ENCODE measurements around the gene GALNT12. TPM values are rescaled to one million over a fixed set of nuclear protein-coding genes. Genes with fewer than 3 reads are reported as not detected.

The GALNT12 gene
- total and polyA plus RNA-seq, 2 donors (not counting 1 experiment from before 2014, with no cell fraction given), result 3.2 to 4.5 TPM

DNA sequence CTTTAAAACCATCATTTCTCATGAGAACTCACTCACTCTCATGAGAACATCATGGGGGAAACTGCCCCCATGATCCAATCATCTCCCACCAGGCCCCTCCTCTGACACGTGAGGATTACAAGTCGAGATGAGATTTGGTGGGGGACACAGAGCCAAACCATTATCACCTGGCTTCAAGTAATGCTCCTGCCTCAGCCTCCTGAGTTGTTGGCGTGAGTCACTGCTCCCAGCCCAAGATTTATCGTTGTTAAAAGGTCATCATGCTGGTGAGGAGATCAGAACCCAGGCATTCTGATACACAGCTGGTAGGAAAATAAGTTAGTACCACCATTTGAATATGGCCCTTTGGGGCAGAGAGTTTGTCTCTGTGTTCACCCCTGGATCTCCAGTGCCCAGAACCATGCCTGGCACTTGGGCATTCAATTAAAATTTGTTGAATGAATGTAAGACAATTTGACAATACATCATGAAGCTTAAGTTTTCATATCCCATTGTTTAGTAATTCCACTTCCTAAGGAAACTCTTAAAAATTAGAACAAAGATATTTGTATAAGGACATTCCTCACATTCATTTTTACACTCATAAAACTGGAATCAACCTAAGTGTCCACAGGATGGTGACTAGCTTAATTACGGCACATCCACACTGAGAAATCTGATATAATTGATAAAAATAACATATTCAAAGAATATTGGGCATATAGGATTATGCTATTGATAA is 78.3 kb downstream of the GALNT12 start:
- Mint-ChIP-seq H3K4me3 (no peak overlapping the region), H3K4me1 (no peaks in the 10 kb centered on the region), H3K27me3 (peaks cover 45% of the 10 kb centered on the region), H3K9me3 (ENCODE audit: insufficient read depth) (no peaks in the 10 kb centered on the region), H3K27ac (no peak overlapping the region)
- no peaks in the 10 kb centered on the region for H3K79me2 ChIP-seq (ENCODE audit: control insufficient read depth, insufficient read depth, low read length)
- WGBS (ENCODE audit: insufficient coverage), result 100% methylated on average over 2 of the region's 5 CpGs
- ATAC-seq (ENCODE audit: low read depth), result no peak
- ChIA-PET CTCF (no interaction called here), POLR2A (no interaction called here)
- no peaks in the 10 kb centered on the region for H3K9me3 ChIP-seq (ENCODE audit: control extremely low read depth in 1 of 3, control insufficient read depth in 2 of 3, insufficient read depth in 1 of 3, low read length in 2 of 3)
- intact Hi-C loops (cut with micrococcal nuclease), result no loop called here
- H4K20me1 ChIP-seq (ENCODE audit: control insufficient read depth, insufficient read depth, low read length, poor library complexity, severe bottlenecking), result no peaks in the 10 kb centered on the region
- no peaks in the 10 kb centered on the region for H3K4me1 ChIP-seq (ENCODE audit: control insufficient read depth in 2 of 2, insufficient read depth in 2 of 2, low read length in 2 of 2)
- H3K36me3 ChIP-seq (replicated peaks in 1 of 2; ENCODE audit: control extremely low read depth in 1 of 2, control insufficient read depth in 1 of 2, extremely low read depth in 1 of 2, insufficient read depth in 2 of 2, low read length in 1 of 2), result no peaks in the 10 kb centered on the region
- H3K4me2 ChIP-seq (replicated peaks; ENCODE audit: low read depth, low read length, poor library complexity, severe bottlenecking), result no peak overlapping the region
- H3K9ac ChIP-seq (ENCODE audit: low read length), result no peak overlapping the region
- H2AFZ ChIP-seq (ENCODE audit: insufficient read depth, low read depth, low read length, poor library complexity, severe bottlenecking), result no peak overlapping the region
- H3K4me3 ChIP-seq (ENCODE audit: control extremely low read depth in 1 of 5, extremely low read depth in 1 of 5, insufficient read depth in 1 of 5, low read depth in 2 of 5, low read length in 4 of 5), result no peak overlapping the region
- TF ChIP-seq, protein P1, sequence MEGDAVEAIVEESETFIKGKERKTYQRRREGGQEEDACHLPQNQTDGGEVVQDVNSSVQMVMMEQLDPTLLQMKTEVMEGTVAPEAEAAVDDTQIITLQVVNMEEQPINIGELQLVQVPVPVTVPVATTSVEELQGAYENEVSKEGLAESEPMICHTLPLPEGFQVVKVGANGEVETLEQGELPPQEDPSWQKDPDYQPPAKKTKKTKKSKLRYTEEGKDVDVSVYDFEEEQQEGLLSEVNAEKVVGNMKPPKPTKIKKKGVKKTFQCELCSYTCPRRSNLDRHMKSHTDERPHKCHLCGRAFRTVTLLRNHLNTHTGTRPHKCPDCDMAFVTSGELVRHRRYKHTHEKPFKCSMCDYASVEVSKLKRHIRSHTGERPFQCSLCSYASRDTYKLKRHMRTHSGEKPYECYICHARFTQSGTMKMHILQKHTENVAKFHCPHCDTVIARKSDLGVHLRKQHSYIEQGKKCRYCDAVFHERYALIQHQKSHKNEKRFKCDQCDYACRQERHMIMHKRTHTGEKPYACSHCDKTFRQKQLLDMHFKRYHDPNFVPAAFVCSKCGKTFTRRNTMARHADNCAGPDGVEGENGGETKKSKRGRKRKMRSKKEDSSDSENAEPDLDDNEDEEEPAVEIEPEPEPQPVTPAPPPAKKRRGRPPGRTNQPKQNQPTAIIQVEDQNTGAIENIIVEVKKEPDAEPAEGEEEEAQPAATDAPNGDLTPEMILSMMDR (IDR thresholded peaks at IDR 0.05), result no peak
- no peak for TF ChIP-seq EZH2 (IDR thresholded peaks at IDR 0.05; ENCODE audit: borderline replicate concordance, insufficient read depth, low read depth, low read length, poor library complexity, severe bottlenecking)
- no peak for DNase-seq
- H3K27me3 ChIP-seq (replicated peaks in 1 of 4; ENCODE audit: control extremely low read depth in 1 of 4, control insufficient read depth in 3 of 4, insufficient read depth in 4 of 4, low read length in 3 of 4), result peaks cover 0 to 8% (median 3%) of the 10 kb centered on the region in 4 experiments
- no peak overlapping the region for H3K27ac ChIP-seq (ENCODE audit: low read length in 2 of 2)

GRCh38 chr9:98886691-98887229 is 79.3 kb downstream of the GALNT12 start:
- Mint-ChIP-seq H3K4me1 (no peaks in the 10 kb centered on the region), H3K9me3 (ENCODE audit: insufficient read depth) (peaks cover under 1% of the 10 kb centered on the region), H3K27ac (no peak overlapping the region), H3K27me3 (peaks cover 38% of the 10 kb centered on the region), H3K4me3 (no peak overlapping the region)
- ChIA-PET POLR2A (no interaction called here), CTCF (no interaction called here)
- TF ChIP-seq EZH2 (IDR thresholded peaks at IDR 0.05; ENCODE audit: borderline replicate concordance, insufficient read depth, low read depth, low read length, poor library complexity, severe bottlenecking), result no peak
- TF ChIP-seq, protein P1 (IDR thresholded peaks at IDR 0.05), result no peak
- no peak overlapping the region for H3K9ac ChIP-seq (ENCODE audit: low read length)
- DNase-seq (no peak), ATAC-seq (ENCODE audit: low read depth) (no peak)
- intact Hi-C loops (cut with micrococcal nuclease), result no loop called here
- no peak overlapping the region for H3K4me3 ChIP-seq (ENCODE audit: control extremely low read depth in 1 of 5, extremely low read depth in 1 of 5, insufficient read depth in 1 of 5, low read depth in 2 of 5, low read length in 4 of 5)
- H3K27me3 ChIP-seq (replicated peaks in 1 of 4; ENCODE audit: control extremely low read depth in 1 of 4, control insufficient read depth in 3 of 4, insufficient read depth in 4 of 4, low read length in 3 of 4), result peaks cover 0 to 6% (median 3%) of the 10 kb centered on the region in 4 experiments
- H3K79me2 ChIP-seq (ENCODE audit: control insufficient read depth, insufficient read depth, low read length), result no peaks in the 10 kb centered on the region
- WGBS (ENCODE audit: insufficient coverage), result 58% methylated on average over 4 of the region's 6 CpGs
- no peak overlapping the region for H3K4me2 ChIP-seq (replicated peaks; ENCODE audit: low read depth, low read length, poor library complexity, severe bottlenecking)
- no peaks in the 10 kb centered on the region for H3K4me1 ChIP-seq (ENCODE audit: control insufficient read depth in 2 of 2, insufficient read depth in 2 of 2, low read length in 2 of 2)
- H4K20me1 ChIP-seq (ENCODE audit: control insufficient read depth, insufficient read depth, low read length, poor library complexity, severe bottlenecking), result no peaks in the 10 kb centered on the region
- no peaks in the 10 kb centered on the region for H3K9me3 ChIP-seq (ENCODE audit: control extremely low read depth in 1 of 3, control insufficient read depth in 2 of 3, insufficient read depth in 1 of 3, low read length in 2 of 3)
- no peak overlapping the region for H2AFZ ChIP-seq (ENCODE audit: insufficient read depth, low read depth, low read length, poor library complexity, severe bottlenecking)
- H3K36me3 ChIP-seq (replicated peaks in 1 of 2; ENCODE audit: control extremely low read depth in 1 of 2, control insufficient read depth in 1 of 2, extremely low read depth in 1 of 2, insufficient read depth in 2 of 2, low read length in 1 of 2), result no peaks in the 10 kb centered on the region
- H3K27ac ChIP-seq (ENCODE audit: low read length in 2 of 2), result no peak overlapping the region
